K562 (cell line): ENCODE data around the gene HS3ST3A1. TPM values are rescaled to one million over a fixed set of nuclear protein-coding genes. Genes with fewer than 3 reads are reported as not detected.
A peak's percentile ranks its signal among the peaks of the same experiment; 100 is the strongest.

ENCODE experiments used
- BRD4 ChIP-seq: fragments of 200-600 bp; sonication (generic); IDR thresholded peaks from 2 replicates; pipeline ENCODE4 v1.6.1; 2017; ENCODE audit warnings: inconsistent platforms
- CREB1 ChIP-seq, 2 experiments: sonication (generic) in 1 of 2; formaldehyde crosslinking in 1 of 2; IDR thresholded peaks; 2 replicates each; pipeline versions ENCODE4 v1.6.1 to v1.8.0; 2012 to 2022; ENCODE audit warnings: inconsistent platforms in 1 of 2, mild to moderate bottlenecking in 1 of 2, missing genetic modification reagents in 1 of 2, moderate library complexity in 1 of 2
- GATAD2A ChIP-seq: fragments of 450-650 bp; IDR thresholded peaks from 2 replicates; pipeline ENCODE4 v1.6.1; 2017
- L3MBTL2 ChIP-seq: fragments of 450-650 bp; IDR thresholded peaks from 2 replicates; pipeline ENCODE4 v1.6.1; 2016; ENCODE audit warnings: mild to moderate bottlenecking, moderate library complexity
- MAFF ChIP-seq: IDR thresholded peaks from 2 replicates; pipeline ENCODE4 v1.6.1; 2012; ENCODE audit warnings: low read length, improper control_type of control experiment
- MEF2D ChIP-seq: conservative IDR thresholded peaks from 2 replicates; pipeline ENCODE4 v1.6.1; 2016; ENCODE audit warnings: low read depth, missing genetic modification characterization, missing compliant biosample characterization
- PML ChIP-seq: IDR thresholded peaks from 2 replicates; pipeline ENCODE4 v1.6.1; 2012; ENCODE audit warnings: low read length, inconsistent platforms
- SPI1 ChIP-seq: IDR thresholded peaks from 2 replicates; pipeline ENCODE4 v1.6.1; 2011; ENCODE audit warnings: low read depth, low read length, control low read depth, borderline replicate concordance
- TCFL5 ChIP-seq: fragments of 250-450 bp; sonication (Bioruptor Pico); conservative IDR thresholded peaks from 2 replicates; pipeline ENCODE4 v1.6.1; 2021; ENCODE audit warnings: mild to moderate bottlenecking, moderate library complexity, matching md5 sums
- ZNF311 ChIP-seq: fragments of 250-450 bp; sonication (Bioruptor Pico); IDR thresholded peaks from 2 replicates; pipeline ENCODE4 v1.4.0; 2020; ENCODE audit warnings: mild to moderate bottlenecking, moderate library complexity
- polyA plus RNA-seq, 8 experiments: library from polyadenylated mRNA; depleted of rRNA in 4 of 8; stranded (reverse) in 5 of 8; unstranded in 3 of 8; fragments of >200 nt; fragmentation: Nextera tagmentation in 2 of 8; fragmentation: Illumina TruSeq in 1 of 8; extraction: Ambion mirVana in 2 of 8; extraction: Trizol in 1 of 8; gene quantifications; 2 replicates each; pipeline versions ENCODE4 v1.2.1 to v1.2.3, GENCODE V29; 2011 to 2014; ENCODE audit warnings: inconsistent platforms in 1 of 8, missing spikeins in 1 of 8
- total RNA-seq, 7 experiments: library from RNA; depleted of rRNA in 6 of 7; stranded (reverse); fragments of >200 nt in 6 of 7; fragmentation: Illumina TruSeq in 2 of 7; extraction: Trizol in 2 of 7; gene quantifications; 2 replicates each; pipeline versions ENCODE4 v1.2.1 to v1.2.3, GENCODE V29; 2011 to 2021; ENCODE audit warnings: low replicate concordance in 1 of 7
- TF ChIP-seq, protein P1 (sequence below): fragments of 250-450 bp; sonication (Bioruptor Pico); IDR thresholded peaks from 2 replicates; pipeline ENCODE4 v1.4.0; 2020
- TF ChIP-seq, protein P2 (sequence below), 2 experiments: fragments of 450-650 bp; IDR thresholded peaks; 2 replicates each; pipeline ENCODE4 v1.6.1; 2016; ENCODE audit warnings: mild to moderate bottlenecking in 2 of 2, borderline replicate concordance in 1 of 2, low read depth in 1 of 2, moderate library complexity in 1 of 2
- TF ChIP-seq, protein P3 (sequence below): sonication (generic); formaldehyde crosslinking; IDR thresholded peaks from 2 replicates; pipeline ENCODE4 v1.8.1; 2023; ENCODE audit warnings: mild to moderate bottlenecking, missing genetic modification reagents, moderate library complexity
- TF ChIP-seq, protein P4 (sequence below), 2 experiments: fragments of 450-650 bp; IDR thresholded peaks; 2 replicates each; pipeline ENCODE4 v1.6.1; 2016

HS3ST3A1 gene
- total and polyA plus RNA-seq, 9 of the 15 experiments (the other 6 are each of a cell fraction or from before 2014, with no cell fraction given) = 0.25 to 14.8 (median 2.3) TPM

DNA sequence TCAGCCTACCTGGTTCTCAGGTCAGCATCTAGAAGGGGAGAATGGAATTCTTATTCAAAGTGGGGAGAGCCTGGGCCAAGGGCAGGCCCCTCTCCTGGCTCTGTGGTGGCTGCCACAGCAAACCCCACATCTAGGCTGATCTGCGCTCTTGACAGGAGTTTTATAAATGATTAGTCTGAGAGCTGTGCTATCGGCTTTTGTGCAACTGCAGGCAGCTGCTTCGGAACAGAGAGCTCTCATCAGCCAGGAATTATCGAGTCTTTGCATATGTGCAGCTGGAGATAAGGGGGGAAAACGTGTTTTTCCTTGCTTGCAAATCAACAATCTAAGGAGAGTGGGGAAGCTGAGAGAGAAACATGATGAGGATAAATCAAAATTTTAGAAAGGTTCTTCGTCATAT lies 91.7 kb downstream of the HS3ST3A1 start (continued):
- TF ChIP-seq, protein P1, sequence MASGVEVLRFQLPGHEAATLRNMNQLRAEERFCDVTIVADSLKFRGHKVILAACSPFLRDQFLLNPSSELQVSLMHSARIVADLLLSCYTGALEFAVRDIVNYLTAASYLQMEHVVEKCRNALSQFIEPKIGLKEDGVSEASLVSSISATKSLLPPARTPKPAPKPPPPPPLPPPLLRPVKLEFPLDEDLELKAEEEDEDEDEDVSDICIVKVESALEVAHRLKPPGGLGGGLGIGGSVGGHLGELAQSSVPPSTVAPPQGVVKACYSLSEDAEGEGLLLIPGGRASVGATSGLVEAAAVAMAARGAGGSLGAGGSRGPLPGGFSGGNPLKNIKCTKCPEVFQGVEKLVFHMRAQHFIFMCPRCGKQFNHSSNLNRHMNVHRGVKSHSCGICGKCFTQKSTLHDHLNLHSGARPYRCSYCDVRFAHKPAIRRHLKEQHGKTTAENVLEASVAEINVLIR (CRISPR knock-in tag) = no peak
- TF ChIP-seq L3MBTL2 = 0 out of 2 replicates have a peak, but pooled peaks have one; percentile 46
- TF ChIP-seq, protein P2, sequence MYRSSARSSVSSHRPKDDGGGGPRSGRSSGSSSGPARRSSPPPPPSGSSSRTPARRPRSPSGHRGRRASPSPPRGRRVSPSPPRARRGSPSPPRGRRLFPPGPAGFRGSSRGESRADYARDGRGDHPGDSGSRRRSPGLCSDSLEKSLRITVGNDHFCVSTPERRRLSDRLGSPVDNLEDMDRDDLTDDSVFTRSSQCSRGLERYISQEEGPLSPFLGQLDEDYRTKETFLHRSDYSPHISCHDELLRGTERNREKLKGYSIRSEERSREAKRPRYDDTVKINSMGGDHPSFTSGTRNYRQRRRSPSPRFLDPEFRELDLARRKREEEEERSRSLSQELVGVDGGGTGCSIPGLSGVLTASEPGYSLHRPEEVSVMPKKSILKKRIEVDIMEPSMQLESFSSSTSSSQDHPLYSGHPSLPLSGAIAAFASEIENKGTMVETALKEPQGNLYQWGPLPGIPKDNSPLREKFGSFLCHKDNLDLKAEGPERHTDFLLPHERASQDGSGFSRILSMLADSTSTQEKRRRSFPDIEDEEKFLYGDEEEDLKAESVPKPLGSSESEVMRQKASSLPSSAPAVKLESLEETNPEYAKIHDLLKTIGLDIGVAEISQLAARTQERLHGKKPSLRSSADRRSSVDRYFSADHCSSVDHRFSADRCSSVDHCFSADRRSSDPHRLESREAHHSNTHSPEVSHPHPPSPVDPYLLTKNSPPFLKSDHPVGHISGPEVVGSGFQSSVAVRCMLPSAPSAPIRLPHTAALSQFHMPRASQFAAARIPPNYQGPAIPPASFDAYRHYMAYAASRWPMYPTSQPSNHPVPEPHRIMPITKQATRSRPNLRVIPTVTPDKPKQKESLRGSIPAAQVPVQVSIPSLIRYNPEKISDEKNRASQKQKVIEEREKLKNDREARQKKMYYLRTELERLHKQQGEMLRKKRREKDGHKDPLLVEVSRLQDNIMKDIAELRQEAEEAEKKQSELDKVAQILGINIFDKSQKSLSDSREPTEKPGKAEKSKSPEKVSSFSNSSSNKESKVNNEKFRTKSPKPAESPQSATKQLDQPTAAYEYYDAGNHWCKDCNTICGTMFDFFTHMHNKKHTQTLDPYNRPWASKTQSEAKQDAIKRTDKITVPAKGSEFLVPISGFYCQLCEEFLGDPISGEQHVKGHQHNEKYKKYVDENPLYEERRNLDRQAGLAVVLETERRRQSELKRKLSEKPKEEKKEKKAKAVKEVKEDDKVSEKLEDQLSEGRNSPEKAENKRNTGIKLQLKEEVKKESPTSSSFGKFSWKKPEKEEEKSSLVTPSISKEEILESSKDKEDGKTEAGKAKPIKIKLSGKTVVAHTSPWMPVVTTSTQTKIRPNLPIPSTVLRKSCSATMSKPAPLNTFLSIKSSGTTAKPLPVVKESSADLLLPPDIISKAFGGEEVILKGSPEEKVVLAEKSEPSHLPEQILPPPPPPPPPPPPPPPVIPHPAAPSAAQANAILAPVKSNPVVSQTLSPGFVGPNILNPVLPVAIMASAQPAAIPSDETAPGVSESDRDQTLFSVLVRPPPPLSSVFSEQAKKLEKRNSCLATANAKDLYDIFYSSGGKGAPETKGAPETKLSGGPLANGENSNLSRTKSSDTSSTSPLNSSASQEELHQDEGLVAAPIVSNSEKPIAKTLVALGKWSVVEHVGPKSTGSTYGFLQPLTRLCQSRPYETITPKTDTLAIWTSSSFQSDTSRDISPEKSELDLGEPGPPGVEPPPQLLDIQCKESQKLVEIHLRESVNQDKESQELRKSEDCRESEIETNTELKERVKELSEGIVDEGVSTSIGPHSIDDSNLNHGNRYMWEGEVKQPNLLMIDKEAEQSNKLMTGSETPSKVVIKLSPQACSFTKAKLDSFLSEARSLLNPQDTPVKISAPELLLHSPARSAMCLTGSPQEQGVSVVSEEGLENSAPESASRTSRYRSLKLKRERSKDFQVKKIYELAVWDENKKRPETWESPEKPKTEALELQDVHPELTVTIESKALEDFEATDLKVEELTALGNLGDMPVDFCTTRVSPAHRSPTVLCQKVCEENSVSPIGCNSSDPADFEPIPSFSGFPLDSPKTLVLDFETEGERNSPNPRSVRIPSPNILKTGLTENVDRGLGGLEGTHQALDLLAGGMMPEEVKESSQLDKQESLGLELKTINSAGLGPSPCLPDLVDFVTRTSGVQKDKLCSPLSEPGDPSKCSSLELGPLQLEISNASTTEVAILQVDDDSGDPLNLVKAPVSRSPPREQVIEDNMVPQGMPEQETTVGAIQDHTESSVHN (IDR thresholded peaks at IDR 0.05; ENCODE audit: borderline replicate concordance in 1 of 2, low read depth in 1 of 2) = peak in 1 of 2 experiments; percentile 85; a peak in 2 of 4 replicates
- no peak for TF ChIP-seq MAFF
- TF ChIP-seq MEF2D (tag) = peak; percentile 57
- no peak for TF ChIP-seq SPI1
- peak; percentile 58 for TF ChIP-seq GATAD2A
- no peak for TF ChIP-seq BRD4
- TF ChIP-seq ZNF311 (CRISPR knock-in tag) = peak; percentile 39; the same call in 1 of the 2 replicates
- TF ChIP-seq, protein P3, sequence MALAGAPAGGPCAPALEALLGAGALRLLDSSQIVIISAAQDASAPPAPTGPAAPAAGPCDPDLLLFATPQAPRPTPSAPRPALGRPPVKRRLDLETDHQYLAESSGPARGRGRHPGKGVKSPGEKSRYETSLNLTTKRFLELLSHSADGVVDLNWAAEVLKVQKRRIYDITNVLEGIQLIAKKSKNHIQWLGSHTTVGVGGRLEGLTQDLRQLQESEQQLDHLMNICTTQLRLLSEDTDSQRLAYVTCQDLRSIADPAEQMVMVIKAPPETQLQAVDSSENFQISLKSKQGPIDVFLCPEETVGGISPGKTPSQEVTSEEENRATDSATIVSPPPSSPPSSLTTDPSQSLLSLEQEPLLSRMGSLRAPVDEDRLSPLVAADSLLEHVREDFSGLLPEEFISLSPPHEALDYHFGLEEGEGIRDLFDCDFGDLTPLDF (CRISPR knock-in tag) = no peak
- no peak for TF ChIP-seq TCFL5 (CRISPR knock-in tag)
- TF ChIP-seq, protein P4, sequence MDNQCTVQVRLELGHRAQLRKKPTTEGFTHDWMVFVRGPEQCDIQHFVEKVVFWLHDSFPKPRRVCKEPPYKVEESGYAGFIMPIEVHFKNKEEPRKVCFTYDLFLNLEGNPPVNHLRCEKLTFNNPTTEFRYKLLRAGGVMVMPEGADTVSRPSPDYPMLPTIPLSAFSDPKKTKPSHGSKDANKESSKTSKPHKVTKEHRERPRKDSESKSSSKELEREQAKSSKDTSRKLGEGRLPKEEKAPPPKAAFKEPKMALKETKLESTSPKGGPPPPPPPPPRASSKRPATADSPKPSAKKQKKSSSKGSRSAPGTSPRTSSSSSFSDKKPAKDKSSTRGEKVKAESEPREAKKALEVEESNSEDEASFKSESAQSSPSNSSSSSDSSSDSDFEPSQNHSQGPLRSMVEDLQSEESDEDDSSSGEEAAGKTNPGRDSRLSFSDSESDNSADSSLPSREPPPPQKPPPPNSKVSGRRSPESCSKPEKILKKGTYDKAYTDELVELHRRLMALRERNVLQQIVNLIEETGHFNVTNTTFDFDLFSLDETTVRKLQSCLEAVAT (IDR thresholded peaks at IDR 0.05) = 0 out of 4 replicates have a peak, but pooled peaks of 1 of the 2 experiments have one; percentile 7
- TF ChIP-seq CREB1 (IDR thresholded peaks at IDR 0.05) = peak; percentile 61; the same call in 1 of the 2 replicates
- no peak for TF ChIP-seq CREB1 (CRISPR knock-in tag; IDR thresholded peaks at IDR 0.05)
- TF ChIP-seq PML = peak; percentile 98
